Activated CD8-positive, alpha-beta T cell treated with anti-CD3 and anti-CD28 coated beads for 36 hours (primary cell): Measurements from ENCODE around the gene PLXNA1. TPM values are rescaled to one million over a fixed set of nuclear protein-coding genes. Genes with fewer than 3 reads are reported as not detected.

ENCODE experiments used
- ATAC-seq: fragments of 200-7000 bp; cut with Tn5 transposase; one replicate; pipeline ENCODE4 v1.10.0; 2021; ENCODE audit warnings: mild to moderate bottlenecking, moderate library complexity
- CTCF ChIA-PET: fragments of 350-600 bp; sonication (Branson Sonifier 250); formaldehyde crosslinking; loops from one replicate; lab custom pipeline; 2021; ENCODE audit warnings: antibody characterized with exemption; lab: Charles Lee
- POLR2A ChIA-PET: fragments of 350-600 bp; sonication (Branson Sonifier 250); formaldehyde crosslinking; loops from one replicate; lab custom pipeline; 2021; ENCODE audit warnings: antibody characterized with exemption; lab: Charles Lee
- DNase-seq: peaks from one replicate; pipeline ENCODE4 v3.0.0-alpha.2; 2020
- H3K27ac Mint-ChIP-seq: one replicate; pipeline ENCODE4 v1.8.0; 2021; ENCODE audit warnings: mild to moderate bottlenecking, mixed read lengths
- H3K27me3 Mint-ChIP-seq: one replicate; pipeline ENCODE4 v1.8.0; 2021; ENCODE audit warnings: mixed read lengths
- H3K36me3 Mint-ChIP-seq: one replicate; pipeline ENCODE4 v1.8.0; 2021; ENCODE audit warnings: low read depth, mixed read lengths
- H3K4me1 Mint-ChIP-seq: one replicate; pipeline ENCODE4 v1.8.0; 2021; ENCODE audit warnings: low read depth, mixed read lengths
- H3K4me3 Mint-ChIP-seq: one replicate; pipeline ENCODE4 v1.8.0; 2021; ENCODE audit warnings: mild to moderate bottlenecking, moderate library complexity, mixed read lengths
- H3K9me3 Mint-ChIP-seq: one replicate; pipeline ENCODE4 v1.8.0; 2021; ENCODE audit warnings: mixed read lengths
- CTCF ChIP-seq: fragments of 200-600 bp; IDR thresholded peaks from one replicate; pipeline ENCODE4 v1.8.0; 2022; ENCODE audit warnings: antibody characterized with exemption, mild to moderate bottlenecking
- intact Hi-C: fragments of 100-400 bp; cut with micrococcal nuclease; formaldehyde crosslinking; loops from one replicate; pipeline ENCODE4 v1.10.0; 2022
- total RNA-seq, 2 experiments: library from RNA; stranded (reverse); gene quantifications; one replicate each; pipeline ENCODE4 v1.2.3, GENCODE V29; 2021

The PLXNA1 gene
- total RNA-seq, 2 experiments from 2014 or later = 5.1 to 6.6 TPM

GRCh38 chr3:127026036-127026435 is 43.1 kb downstream of the PLXNA1 start:
- ChIA-PET CTCF (interaction anchor here (1.2 kb wide), 1 partner anchor 45 kb away, joined by 3 read pairs; no protein-coding TSS in a partner anchor), POLR2A (no interaction called here)
- H3K27me3 Mint-ChIP-seq = no peaks in the 10 kb centered on the region
- H3K4me3 Mint-ChIP-seq = no peak overlapping the region
- TF ChIP-seq CTCF = no peak
- no peaks in the 10 kb centered on the region for H3K4me1 Mint-ChIP-seq
- H3K9me3 Mint-ChIP-seq = no peaks in the 10 kb centered on the region
- DNase-seq (no peak), ATAC-seq (no peak)
- no peak overlapping the region for H3K27ac Mint-ChIP-seq
- intact Hi-C loops = no loop called here
- H3K36me3 Mint-ChIP-seq = no peaks in the 10 kb centered on the region

- H3K9me3 Mint-ChIP-seq = no peaks in the 10 kb centered on the region
These were observed 43.7 kb downstream of the PLXNA1 start for GRCh38 chr3:127026661-127027060.

GRCh38 chr3:127027061-127027735 is 44.3 kb downstream of the PLXNA1 start:
- no peak for TF ChIP-seq CTCF
- intact Hi-C loops = no loop called here
- CTCF ChIA-PET = no interaction called here
- Mint-ChIP-seq H3K9me3 (no peaks in the 10 kb centered on the region), H3K4me1 (no peaks in the 10 kb centered on the region), H3K27me3 (no peaks in the 10 kb centered on the region), H3K36me3 (no peaks in the 10 kb centered on the region), H3K4me3 (no peak overlapping the region), H3K27ac (no peak overlapping the region)
- POLR2A ChIA-PET = no interaction called here
- no peak for ATAC-seq
- no peak for DNase-seq

More at GRCh38 chr3:127026661-127027060, 43.7 kb downstream of the PLXNA1 start:
- DNase-seq = no peak
- Mint-ChIP-seq H3K4me3 (no peak overlapping the region), H3K27me3 (no peaks in the 10 kb centered on the region), H3K36me3 (no peaks in the 10 kb centered on the region), H3K27ac (no peak overlapping the region), H3K4me1 (no peaks in the 10 kb centered on the region)
- intact Hi-C loops = no loop called here
- no peak for TF ChIP-seq CTCF
- CTCF ChIA-PET = interaction anchor here (1.2 kb wide), 1 partner anchor 46 kb away, joined by 3 read pairs; no protein-coding TSS in a partner anchor
- ATAC-seq = no peak
- POLR2A ChIA-PET = no interaction called here

- Mint-ChIP-seq H3K4me3 (no peak overlapping the region), H3K27ac (no peak overlapping the region), H3K4me1 (no peaks in the 10 kb centered on the region), H3K27me3 (no peaks in the 10 kb centered on the region), H3K36me3 (no peaks in the 10 kb centered on the region), H3K9me3 (no peaks in the 10 kb centered on the region)
- TF ChIP-seq CTCF = no peak
- ChIA-PET POLR2A (no interaction called here), CTCF (no interaction called here)
- intact Hi-C loops = no loop called here
- no peak for ATAC-seq
- DNase-seq = no peak
These were observed 45.1 kb downstream of the PLXNA1 start for GRCh38 chr3:127027811-127028548.
